GM19099 (cell line): ENCODE measurements around the gene LIF.

ENCODE experiments used
- POLR2A ChIP-seq: IDR thresholded peaks from 3 replicates; pipeline ENCODE4 v1.6.1; 2011; ENCODE audit warnings: low read depth; ENCODE audit not compliant: insufficient read length; ENCODE audit errors: extremely low read depth

LIF gene

GRCh38 chr22:30205281-30206115, 41.1 kb downstream of the LIF start:
- no peak for TF ChIP-seq POLR2A

- TF ChIP-seq POLR2A, result no peak
Observed at GRCh38 chr22:30204742-30205111, 41.8 kb downstream of the LIF start.

- TF ChIP-seq POLR2A, result no peak
Observed at GRCh38 chr22:30204015-30204741, 42.4 kb downstream of the LIF start.

GRCh38 chr22:30202531-30203006, 44.0 kb downstream of the LIF start:
- no peak for TF ChIP-seq POLR2A

- TF ChIP-seq POLR2A, result no peak
Observed at GRCh38 chr22:30201945-30202344, 44.6 kb downstream of the LIF start.

GRCh38 chr22:30198921-30199320, 47.6 kb downstream of the LIF start:
- no peak for TF ChIP-seq POLR2A

GRCh38 chr22:30198152-30198825, 48.3 kb downstream of the LIF start:
- TF ChIP-seq POLR2A, result no peak

- TF ChIP-seq POLR2A, result no peak
Observed at GRCh38 chr22:30197389-30197788, 49.2 kb downstream of the LIF start.

- no peak for TF ChIP-seq POLR2A
Observed at GRCh38 chr22:30196880-30197336, 49.7 kb downstream of the LIF start.

- TF ChIP-seq POLR2A, result no peak
Observed at GRCh38 chr22:30196141-30196879, 50.2 kb downstream of the LIF start.

- TF ChIP-seq POLR2A, result no peak
Observed at GRCh38 chr22:30195245-30196140, 51.1 kb downstream of the LIF start.

GRCh38 chr22:30193031-30193775, 53.4 kb downstream of the LIF start:
- TF ChIP-seq POLR2A, result no peak

- TF ChIP-seq POLR2A, result no peak
Observed at GRCh38 chr22:30192427-30192826, 54.1 kb downstream of the LIF start.

GRCh38 chr22:30191040-30191701, 55.4 kb downstream of the LIF start:
- TF ChIP-seq POLR2A, result no peak
